ENCODE data around the gene ADAMTS2. TPM values are rescaled to one million over a fixed set of nuclear protein-coding genes. Genes with fewer than 3 reads are reported as not detected.

The ADAMTS2 gene
- total and polyA plus RNA-seq, 2 experiments from 2014 or later = 62.0 to 132 TPM

GRCh38 chr5:179280095-179280490, 65.2 kb downstream of the ADAMTS2 start:
- H3K4me2 ChIP-seq (ENCODE audit: unreplicated experiment) = no peak overlapping the region
- no peak overlapping the region for H3K27ac ChIP-seq
- TF ChIP-seq EZH2 (IDR thresholded peaks at IDR 0.05; ENCODE audit: insufficient read depth, poor library complexity, severe bottlenecking) = no peak
- no peak for TF ChIP-seq EZH2phosphoT487 (IDR thresholded peaks at IDR 0.05; ENCODE audit: insufficient read depth, low read depth)
- WGBS, 2 experiments (ENCODE audit: low coverage in 1 of 2, low lambda C conversion rate in 2 of 2, missing lambda C conversion rate in 2 of 2) = 91 to 94% methylated on average over 8 of the region's 8 CpGs
- H3K9me3 ChIP-seq (ENCODE audit: low read depth) = no peaks in the 10 kb centered on the region
- no peaks in the 10 kb centered on the region for H3K36me3 ChIP-seq (ENCODE audit: low read depth)
- H3K9ac ChIP-seq = no peak overlapping the region
- H3K27me3 ChIP-seq (replicated peaks; ENCODE audit: insufficient read depth) = no peaks in the 10 kb centered on the region
- H3K9me2 ChIP-seq (ENCODE audit: insufficient read depth) = no peaks in the 10 kb centered on the region
- H3F3A ChIP-seq (ENCODE audit: insufficient read depth) = peaks cover 17% of the 10 kb centered on the region; the same call in 1 of the 2 replicates
- DNase-seq = no peak
- H3K4me3 ChIP-seq = no peak overlapping the region
- H2AFZ ChIP-seq = no peak overlapping the region
- H3K4me1 ChIP-seq (ENCODE audit: insufficient read depth) = peaks cover 19% of the 10 kb centered on the region
- peaks cover 72% of the 10 kb centered on the region for H3K79me2 ChIP-seq (ENCODE audit: insufficient read depth)
- H4K20me1 ChIP-seq (ENCODE audit: insufficient read depth) = no peaks in the 10 kb centered on the region
- in situ Hi-C loops (cut with MboI) = no loop called here

GRCh38 chr5:179279347-179280094, 65.7 kb downstream of the ADAMTS2 start:
- Histone ChIP-seq H3K79me2 (ENCODE audit: insufficient read depth) (peaks cover 72% of the 10 kb centered on the region), H3F3A (ENCODE audit: insufficient read depth) (peaks cover 19% of the 10 kb centered on the region; the same call in 1 of the 2 replicates), H3K9me3 (ENCODE audit: low read depth) (no peaks in the 10 kb centered on the region), H3K27ac (no peak overlapping the region), H3K36me3 (ENCODE audit: low read depth) (no peaks in the 10 kb centered on the region), H3K4me3 (no peak overlapping the region), H3K9ac (no peak overlapping the region), H3K27me3 (replicated peaks; ENCODE audit: insufficient read depth) (no peaks in the 10 kb centered on the region), H3K9me2 (ENCODE audit: insufficient read depth) (no peaks in the 10 kb centered on the region), H3K4me2 (ENCODE audit: unreplicated experiment) (no peak overlapping the region), H2AFZ (no peak overlapping the region), H4K20me1 (ENCODE audit: insufficient read depth) (no peaks in the 10 kb centered on the region), H3K4me1 (ENCODE audit: insufficient read depth) (peaks cover 23% of the 10 kb centered on the region)
- in situ Hi-C loops (cut with MboI) = no loop called here
- DNase-seq = no peak
- WGBS, 2 experiments (ENCODE audit: low coverage in 1 of 2, low lambda C conversion rate in 2 of 2, missing lambda C conversion rate in 2 of 2) = 75 to 80% methylated on average over 14 of the region's 14 CpGs
- TF ChIP-seq EZH2 (IDR thresholded peaks at IDR 0.05; ENCODE audit: insufficient read depth, poor library complexity, severe bottlenecking) (no peak), EZH2phosphoT487 (IDR thresholded peaks at IDR 0.05; ENCODE audit: insufficient read depth, low read depth) (no peak)

- in situ Hi-C loops (cut with MboI) = no loop called here
- WGBS, 2 experiments (ENCODE audit: low coverage in 1 of 2, low lambda C conversion rate in 2 of 2, missing lambda C conversion rate in 2 of 2) = 80 to 84% methylated on average over 5 of the region's 5 CpGs
- H3K27ac ChIP-seq = peak overlapping the region; percentile 9; the same call in 1 of the 2 replicates
Observed at GRCh38 chr5:179278546-179278945, 66.7 kb downstream of the ADAMTS2 start.

DNA sequence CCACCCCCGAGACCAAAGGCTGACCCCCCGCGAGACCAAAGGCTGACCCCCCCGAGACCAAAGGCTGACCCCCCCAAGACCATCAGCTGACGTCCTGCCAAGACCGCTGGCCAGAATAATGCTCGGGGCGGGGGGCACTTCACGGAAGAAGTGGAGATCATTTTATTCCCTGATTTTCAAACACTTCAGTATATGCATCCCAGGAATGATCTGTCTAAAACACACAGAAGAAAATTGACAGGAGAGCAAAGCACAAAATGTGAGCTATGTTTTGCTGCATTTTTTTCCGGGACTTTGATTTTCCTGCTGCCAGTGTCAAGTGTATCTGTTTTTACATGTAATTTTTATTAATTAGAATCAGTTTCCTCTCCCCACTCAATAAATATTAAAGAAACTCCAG, 67.1 kb downstream of the ADAMTS2 start:
- H3K27ac ChIP-seq = peak overlapping the region; percentile 9; the same call in 1 of the 2 replicates
- DNase-seq = no peak
- H2AFZ ChIP-seq = no peak overlapping the region
- no peak overlapping the region for H3K4me2 ChIP-seq (ENCODE audit: unreplicated experiment)
- no peak overlapping the region for H3K9ac ChIP-seq
- H3K27me3 ChIP-seq (replicated peaks; ENCODE audit: insufficient read depth) = no peaks in the 10 kb centered on the region
- peaks cover 27% of the 10 kb centered on the region for H3K4me1 ChIP-seq (ENCODE audit: insufficient read depth)
- no peaks in the 10 kb centered on the region for H4K20me1 ChIP-seq (ENCODE audit: insufficient read depth)
- TF ChIP-seq EZH2phosphoT487 (IDR thresholded peaks at IDR 0.05; ENCODE audit: insufficient read depth, low read depth) (no peak), EZH2 (IDR thresholded peaks at IDR 0.05; ENCODE audit: insufficient read depth, poor library complexity, severe bottlenecking) (no peak)
- H3K4me3 ChIP-seq = no peak overlapping the region
- WGBS, 2 experiments (ENCODE audit: low coverage in 1 of 2, low lambda C conversion rate in 2 of 2, missing lambda C conversion rate in 2 of 2) = 44 to 49% methylated on average over 9 to 10 of the region's 10 CpGs
- in situ Hi-C loops (cut with MboI) = no loop called here
- H3F3A ChIP-seq (ENCODE audit: insufficient read depth) = peaks cover 19% of the 10 kb centered on the region; the same call in 1 of the 2 replicates
- H3K9me2 ChIP-seq (ENCODE audit: insufficient read depth) = no peaks in the 10 kb centered on the region
- H3K9me3 ChIP-seq (ENCODE audit: low read depth) = no peaks in the 10 kb centered on the region
- no peaks in the 10 kb centered on the region for H3K36me3 ChIP-seq (ENCODE audit: low read depth)
- peaks cover 72% of the 10 kb centered on the region for H3K79me2 ChIP-seq (ENCODE audit: insufficient read depth)

More at GRCh38 chr5:179278546-179278945, 66.7 kb downstream of the ADAMTS2 start:
- Histone ChIP-seq H3K27me3 (replicated peaks; ENCODE audit: insufficient read depth) (no peaks in the 10 kb centered on the region), H4K20me1 (ENCODE audit: insufficient read depth) (no peaks in the 10 kb centered on the region), H2AFZ (no peak overlapping the region), H3K9me2 (ENCODE audit: insufficient read depth) (no peaks in the 10 kb centered on the region), H3K9me3 (ENCODE audit: low read depth) (no peaks in the 10 kb centered on the region), H3K4me1 (ENCODE audit: insufficient read depth) (peaks cover 25% of the 10 kb centered on the region), H3K4me2 (ENCODE audit: unreplicated experiment) (no peak overlapping the region), H3K4me3 (no peak overlapping the region), H3F3A (ENCODE audit: insufficient read depth) (peaks cover 19% of the 10 kb centered on the region; the same call in 1 of the 2 replicates), H3K9ac (no peak overlapping the region), H3K79me2 (ENCODE audit: insufficient read depth) (peaks cover 72% of the 10 kb centered on the region), H3K36me3 (ENCODE audit: low read depth) (no peaks in the 10 kb centered on the region)
- no peak for DNase-seq
- TF ChIP-seq EZH2phosphoT487 (IDR thresholded peaks at IDR 0.05; ENCODE audit: insufficient read depth, low read depth) = no peak
- TF ChIP-seq EZH2 (IDR thresholded peaks at IDR 0.05; ENCODE audit: insufficient read depth, poor library complexity, severe bottlenecking) = no peak
